A549 (cell line): Measurements from ENCODE around the gene LCE6A.

Experiments used
- CHD2 ChIP-seq: fragments of 150-350 bp; IDR thresholded peaks from 2 replicates; pipeline ENCODE4 v1.6.1; 2014; ENCODE audit warnings: low read length; ENCODE audit not compliant: partially characterized antibody
- CTCF ChIP-seq: fragments of >200 bp; sonication (Bioruptor Twin); formaldehyde crosslinking; IDR thresholded peaks from 3 replicates; pipeline ENCODE4 v1.5.1; 2016
- HOXB5 ChIP-seq: fragments of 250-450 bp; sonication (Bioruptor Pico); IDR thresholded peaks from 2 replicates; pipeline ENCODE4 v1.5.0; 2020; ENCODE audit warnings: mild to moderate bottlenecking, moderate library complexity
- MAX ChIP-seq: IDR thresholded peaks from 2 replicates; pipeline ENCODE4 v1.6.1; 2012
- POLR2A ChIP-seq: IDR thresholded peaks from 2 replicates; pipeline ENCODE4 v1.6.1; 2012; ENCODE audit warnings: mild to moderate bottlenecking, low read length

- TF ChIP-seq POLR2A (no peak), CHD2 (no peak), HOXB5 (CRISPR knock-in tag) (no peak), CTCF (no peak), MAX (no peak)
Observed at GRCh38 chr1:152811050-152811449, 31.6 kb upstream of the LCE6A start.
